ENCODE results near the gene ZNF566.

GRCh38 chr19:36528921-36529518 is 39.7 kb upstream of the ZNF566 start:
- TF ChIP-seq EZH2 (IDR thresholded peaks at IDR 0.05; ENCODE audit: low read length, missing control alignments) (no peak), CTCF (conservative IDR thresholded peaks at IDR 0.05 in 1 of 2, IDR thresholded peaks at IDR 0.05 in 1 of 2; ENCODE audit: low read depth in 1 of 2, low read length in 2 of 2) (no peak)

Measured in fibroblast of lung (primary cell).